ENCODE measurements around the gene SMTNL2.
A peak's percentile ranks its signal among the peaks of the same experiment; 100 is the strongest.

The SMTNL2 gene

GRCh38 chr17:4596636-4597380, 12.5 kb downstream of the SMTNL2 start:
- DNase-seq, result no peak
- Mint-ChIP-seq H3K4me3 (no peak overlapping the region), H3K27me3 (ENCODE audit: low read depth, poor library complexity) (peaks cover 7% of the 10 kb centered on the region), H3K9me3 (no peaks in the 10 kb centered on the region), H3K36me3 (ENCODE audit: low read depth) (peaks cover 9% of the 10 kb centered on the region), H3K4me1 (peaks cover 73% of the 10 kb centered on the region), H3K27ac (no peak overlapping the region)
- TF ChIP-seq CTCF (IDR thresholded peaks at IDR 0.05), result no peak

- Mint-ChIP-seq H3K4me3 (no peak overlapping the region), H3K36me3 (ENCODE audit: low read depth) (peaks cover 9% of the 10 kb centered on the region), H3K9me3 (no peaks in the 10 kb centered on the region), H3K27ac (peak overlapping the region; percentile 15), H3K27me3 (ENCODE audit: low read depth, poor library complexity) (peaks cover 7% of the 10 kb centered on the region), H3K4me1 (peaks cover 71% of the 10 kb centered on the region)
- DNase-seq, result no peak
- TF ChIP-seq CTCF (IDR thresholded peaks at IDR 0.05), result no peak
Observed at GRCh38 chr17:4597975-4598374, 13.6 kb downstream of the SMTNL2 start.

- no peak for DNase-seq
- Mint-ChIP-seq H3K27ac (peak overlapping the region; percentile 24), H3K27me3 (ENCODE audit: low read depth, poor library complexity) (peaks cover 7% of the 10 kb centered on the region), H3K36me3 (ENCODE audit: low read depth) (peaks cover 10% of the 10 kb centered on the region), H3K4me1 (peaks cover 74% of the 10 kb centered on the region), H3K9me3 (no peaks in the 10 kb centered on the region), H3K4me3 (peak overlapping the region; percentile 62)
- TF ChIP-seq CTCF (IDR thresholded peaks at IDR 0.05), result no peak
Observed at GRCh38 chr17:4598776-4599504, 14.6 kb downstream of the SMTNL2 start.

- DNase-seq, result peak; percentile 77
- Mint-ChIP-seq H3K4me1 (peaks cover 80% of the 10 kb centered on the region), H3K27me3 (ENCODE audit: low read depth, poor library complexity) (peaks cover 7% of the 10 kb centered on the region), H3K36me3 (ENCODE audit: low read depth) (peaks cover 16% of the 10 kb centered on the region), H3K27ac (peak overlapping the region; percentile 99), H3K4me3 (peak overlapping the region; percentile 62), H3K9me3 (no peaks in the 10 kb centered on the region)
- TF ChIP-seq CTCF (IDR thresholded peaks at IDR 0.05), result no peak
Observed at GRCh38 chr17:4599505-4600281, 15.4 kb downstream of the SMTNL2 start.

GRCh38 chr17:4600563-4600962, 16.2 kb downstream of the SMTNL2 start:
- peak; percentile 72 for DNase-seq
- H3K4me3 Mint-ChIP-seq, result peak overlapping the region; percentile 62
- H3K27ac Mint-ChIP-seq, result peak overlapping the region; percentile 99
- H3K4me1 Mint-ChIP-seq, result peaks cover 82% of the 10 kb centered on the region
- H3K27me3 Mint-ChIP-seq (ENCODE audit: low read depth, poor library complexity), result peaks cover 10% of the 10 kb centered on the region
- peaks cover 15% of the 10 kb centered on the region for H3K36me3 Mint-ChIP-seq (ENCODE audit: low read depth)
- TF ChIP-seq CTCF (IDR thresholded peaks at IDR 0.05), result no peak
- H3K9me3 Mint-ChIP-seq, result no peaks in the 10 kb centered on the region
